NCI-H2081 (cell line): ENCODE measurements around the gene SERPINA3.
"Not testable (repeated sequence)": the region's sequence is repeated elsewhere in the genome, so short reads cannot be mapped to it uniquely, and the experiment has no call there.

Experiments used
- DNase-seq, 2 experiments: peaks; one replicate each; lab custom pipeline; 2025; lab: John Stamatoyannopoulos, UW

SERPINA3 gene

GRCh38 chr14:94584591-94585280 is 27.5 kb upstream of the SERPINA3 start:
- DNase-seq = no peak

DNA sequence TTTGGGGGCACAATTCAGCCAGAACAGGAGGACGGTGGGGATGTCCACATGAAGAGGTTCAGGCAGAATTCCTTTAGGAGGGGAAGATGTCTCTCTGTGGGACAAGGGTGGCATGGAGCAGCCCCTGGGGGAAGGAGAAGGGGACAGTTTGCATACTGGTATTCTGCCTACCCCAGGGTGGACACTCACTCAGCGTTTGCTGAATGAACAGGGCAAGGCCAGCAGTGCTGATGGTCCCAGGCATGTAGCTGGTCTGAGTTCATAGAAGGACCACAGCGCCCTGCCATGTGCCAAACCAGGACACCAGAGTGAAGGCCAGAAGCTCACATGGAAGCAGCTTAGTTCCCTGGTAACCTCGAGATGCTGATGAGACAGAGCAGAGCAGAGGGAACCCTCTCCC is 25.6 kb upstream of the SERPINA3 start:
- DNase-seq = no peak

DNA sequence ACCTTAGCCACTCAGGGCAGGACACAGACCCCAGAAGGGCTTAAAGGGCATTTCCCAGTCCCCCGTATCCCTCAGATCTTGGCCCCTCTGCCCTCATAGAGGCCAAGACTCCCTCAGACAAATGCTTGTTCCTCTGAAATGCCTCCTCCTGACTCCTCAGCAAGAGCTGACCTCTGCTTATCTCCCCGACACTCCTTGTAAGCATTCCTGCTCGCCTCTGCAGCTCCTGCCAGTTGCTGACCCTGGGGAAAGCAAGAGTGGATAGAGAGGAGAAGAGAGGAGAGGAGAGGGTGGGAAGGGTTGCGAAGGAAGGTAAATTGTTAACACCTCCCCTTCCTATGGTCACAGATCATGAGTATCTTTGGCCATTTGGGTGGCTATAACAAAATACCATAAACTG is 23.9 kb upstream of the SERPINA3 start:
- DNase-seq = no peak

DNA sequence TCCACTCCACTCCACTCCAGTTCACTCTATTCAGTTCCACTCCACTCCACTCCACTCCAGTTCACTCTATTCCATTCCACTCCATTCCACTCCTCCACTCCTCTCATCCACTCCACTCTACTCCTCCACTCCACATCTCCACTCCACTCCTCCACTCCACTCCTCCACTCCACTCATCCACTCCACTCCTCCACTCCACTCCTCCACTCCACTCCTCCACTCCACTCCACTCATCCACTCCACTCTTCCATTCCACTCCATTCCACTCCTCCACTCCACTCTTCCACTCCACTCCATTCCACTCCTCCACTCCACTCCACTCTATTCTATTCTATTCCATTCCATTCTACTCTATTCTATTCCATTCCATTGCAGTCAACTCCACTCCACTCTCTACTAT is 21.1 kb upstream of the SERPINA3 start:
- no peak for DNase-seq

- no peak for DNase-seq
Observed at GRCh38 chr14:94591871-94592270, 20.3 kb upstream of the SERPINA3 start.

GRCh38 chr14:94592457-94592856 is 19.7 kb upstream of the SERPINA3 start:
- no peak for DNase-seq

GRCh38 chr14:94593376-94593748 is 18.8 kb upstream of the SERPINA3 start:
- DNase-seq = no peak

GRCh38 chr14:94593749-94594431 is 18.3 kb upstream of the SERPINA3 start:
- no peak for DNase-seq

DNA sequence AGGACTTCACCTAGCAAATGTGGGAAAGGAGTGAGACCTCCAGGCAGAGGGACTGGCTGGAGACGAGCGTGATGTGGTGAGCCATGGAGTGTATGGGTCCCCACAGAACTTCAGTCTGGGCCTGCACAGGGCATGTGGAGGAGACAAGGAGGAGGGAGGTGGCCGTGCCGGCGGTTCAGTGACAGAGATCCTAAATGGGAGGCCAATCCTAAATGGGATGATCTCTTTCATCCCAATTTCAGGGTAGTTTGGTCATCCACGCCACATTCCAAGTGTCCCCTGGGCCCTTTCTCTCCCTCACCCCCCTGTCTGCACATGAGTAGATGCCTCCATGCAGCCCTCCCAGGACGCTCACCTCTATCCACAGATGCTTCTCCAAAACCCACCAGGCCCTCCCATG is 17.8 kb upstream of the SERPINA3 start:
- no peak for DNase-seq

- DNase-seq = no peak
Observed at GRCh38 chr14:94595912-94596311, 16.3 kb upstream of the SERPINA3 start.

- DNase-seq = no peak
Observed at GRCh38 chr14:94596361-94596760, 15.8 kb upstream of the SERPINA3 start.

DNA sequence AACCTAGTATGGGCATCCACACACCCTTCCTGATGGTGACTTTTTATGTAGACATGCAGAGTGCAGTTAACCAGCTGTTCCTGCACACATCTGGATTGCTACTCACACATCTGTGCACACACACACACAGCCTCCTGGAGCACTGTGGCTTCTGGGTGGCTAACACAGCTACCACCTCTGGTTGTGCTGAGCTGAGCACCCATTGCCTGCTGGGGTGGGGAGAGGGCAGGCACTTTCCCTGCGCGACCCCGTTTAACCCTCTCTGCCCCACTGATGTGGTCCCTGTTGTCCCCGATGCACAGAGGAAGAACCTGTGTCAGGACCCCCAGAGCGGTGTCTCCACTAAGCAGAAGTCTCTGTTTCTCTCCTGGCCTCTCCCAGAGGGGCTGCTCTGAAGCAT is 14.4 kb upstream of the SERPINA3 start:
- DNase-seq = no peak

DNA sequence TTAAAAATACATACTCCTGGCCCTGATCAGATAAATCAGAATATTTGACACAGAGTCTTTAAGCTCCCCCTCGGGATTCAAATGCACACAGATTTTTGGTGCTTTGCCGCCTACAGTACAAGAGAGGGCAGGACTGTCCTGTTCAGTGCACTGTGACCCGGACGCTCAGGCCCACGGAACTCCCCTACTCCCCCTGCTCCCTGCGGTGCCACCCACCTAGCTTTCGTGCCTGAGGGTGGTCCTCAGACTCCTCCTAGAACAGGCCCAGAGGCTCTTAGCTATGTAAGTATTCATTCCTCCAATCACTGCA is 13.7 kb upstream of the SERPINA3 start:
- no peak for DNase-seq

DNA sequence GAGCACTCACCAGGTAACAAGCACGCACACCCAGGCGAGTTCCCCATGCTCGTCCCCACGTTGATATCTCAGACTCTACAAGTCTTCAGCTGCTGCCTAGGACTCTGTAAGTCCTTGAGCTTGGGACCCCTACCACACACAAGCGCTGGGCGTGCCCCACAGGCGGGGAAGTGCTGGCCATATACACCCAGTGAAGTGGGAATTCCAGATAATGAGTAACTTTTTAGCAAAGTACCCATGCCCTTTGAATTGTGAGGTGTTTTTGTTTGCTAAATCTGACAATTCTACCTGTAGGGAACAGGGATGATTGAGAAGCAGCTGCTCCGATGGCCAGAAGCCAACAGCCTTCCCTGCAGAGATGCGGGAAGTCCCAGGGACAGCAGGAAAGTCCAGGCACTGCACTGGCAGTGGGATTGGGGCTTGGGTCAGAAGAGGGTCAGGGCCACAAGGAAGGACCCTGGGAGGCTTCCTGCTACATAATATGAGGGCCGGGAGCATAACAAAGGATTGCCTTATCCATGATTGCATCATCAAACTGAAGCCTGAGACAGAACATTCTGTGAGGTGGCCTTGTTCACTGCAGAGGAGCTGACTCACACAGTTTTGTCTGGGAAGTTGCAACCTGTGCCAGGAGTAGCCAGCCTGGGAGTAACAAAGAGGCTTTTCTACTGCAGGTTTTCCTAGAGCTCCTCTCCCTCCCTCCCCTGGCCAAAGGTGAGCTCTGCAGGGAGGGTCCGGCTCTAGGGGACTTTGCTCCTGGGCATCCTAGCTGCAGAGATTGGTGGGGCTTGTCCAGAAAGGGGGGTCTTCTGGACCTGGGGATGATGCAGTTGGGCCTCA is 13.2 kb upstream of the SERPINA3 start:
- no peak for DNase-seq

- DNase-seq = no peak
Observed at GRCh38 chr14:94599656-94600004, 12.6 kb upstream of the SERPINA3 start.

- no peak for DNase-seq
Observed at GRCh38 chr14:94600148-94600545, 12.0 kb upstream of the SERPINA3 start.

- no peak for DNase-seq
Observed at GRCh38 chr14:94601884-94602391, 10.3 kb upstream of the SERPINA3 start.

- DNase-seq = no peak
Observed at GRCh38 chr14:94602722-94603121, 9.5 kb upstream of the SERPINA3 start.

DNA sequence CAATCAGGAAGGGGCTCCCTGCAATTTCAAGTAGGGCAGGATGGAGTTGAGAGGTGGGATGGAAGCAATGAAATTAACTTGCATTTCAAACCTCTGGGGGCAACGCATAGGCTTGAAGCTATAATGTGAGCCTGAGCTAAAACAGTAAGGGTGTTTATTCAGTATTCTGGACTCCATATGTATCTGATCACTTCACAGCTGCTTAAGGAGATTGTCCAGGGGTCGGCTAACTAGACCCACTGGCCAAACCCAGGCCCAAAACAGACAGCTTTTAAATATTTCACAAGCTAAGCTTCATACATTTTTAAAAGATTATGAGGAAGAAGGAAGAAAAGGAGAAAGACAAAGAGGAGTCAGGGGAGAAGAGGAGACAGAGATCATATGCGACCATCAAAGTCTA is 6.8 kb upstream of the SERPINA3 start:
- no peak for DNase-seq

DNA sequence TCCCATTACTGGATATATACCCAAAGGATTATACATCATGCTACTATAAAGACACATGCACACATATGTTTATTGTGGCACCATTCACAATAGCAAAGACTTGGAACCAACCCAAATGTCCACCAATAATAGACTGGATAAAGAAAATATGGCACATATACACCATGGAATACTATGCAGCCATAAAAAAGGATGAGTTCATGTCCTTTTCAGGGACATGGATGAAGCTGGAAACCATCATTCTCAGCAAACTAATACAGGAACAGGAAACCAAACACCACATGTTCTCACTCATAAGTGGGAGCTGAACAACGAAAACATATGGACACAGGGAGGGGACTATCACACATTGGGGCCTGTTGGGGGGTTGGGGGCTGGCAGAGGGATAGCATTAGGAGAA is 3.2 kb upstream of the SERPINA3 start:
- not testable (repeated sequence) for DNase-seq

GRCh38 chr14:94611179-94611578 is 1.0 kb upstream of the SERPINA3 start:
- DNase-seq = no peak

- DNase-seq = no peak
Observed at GRCh38 chr14:94612580-94613554, 676 bp downstream of the SERPINA3 start.
